CD14-positive monocyte (primary cell): ENCODE results near the gene TRIM36. TPM values are rescaled to one million over a fixed set of nuclear protein-coding genes. Genes with fewer than 3 reads are reported as not detected.

Experiments
- DNase-seq, 3 donors: peaks; one replicate each; pipeline ENCODE4 v3.0.0-alpha.2; 2011 to 2022
- H2AFZ ChIP-seq: 2 replicates; pipeline ENCODE4 v1.6.0; 2012; ENCODE audit warnings: mild to moderate bottlenecking, low read depth, low read length, inconsistent platforms; ENCODE audit not compliant: insufficient read depth, poor library complexity, severe bottlenecking
- H3K27ac ChIP-seq, 2 donors: 1 replicate in 1 of 2; 2 replicates in 1 of 2; pipeline ENCODE4 v1.5.1; 2012 to 2013; ENCODE audit warnings: low read length in 2 of 2, control low read depth in 1 of 2, inconsistent platforms in 1 of 2, low read depth in 1 of 2, mild to moderate bottlenecking in 1 of 2
- H3K27me3 ChIP-seq, 2 donors: one replicate each; pipeline versions ENCODE4 v1.6.0 to v1.6.1; 2011 to 2013; ENCODE audit warnings: low read length in 2 of 2; ENCODE audit not compliant: control insufficient read depth in 2 of 2, insufficient read depth in 2 of 2
- H3K36me3 ChIP-seq, 2 donors: replicated peaks in 1 of 2; 1 replicate in 1 of 2; 2 replicates in 1 of 2; pipeline versions ENCODE4 v1.5.1 to v1.6.1; 2012 to 2013; ENCODE audit warnings: low read length in 2 of 2, control low read depth in 1 of 2, inconsistent platforms in 1 of 2, mild to moderate bottlenecking in 1 of 2; ENCODE audit not compliant: insufficient read depth in 2 of 2, control insufficient read depth in 1 of 2
- H3K4me1 ChIP-seq, 2 donors: 1 replicate in 1 of 2; 2 replicates in 1 of 2; pipeline versions ENCODE4 v1.5.1 to v1.6.1; 2012 to 2013; ENCODE audit warnings: low read length in 2 of 2, control low read depth in 1 of 2, inconsistent platforms in 1 of 2, mild to moderate bottlenecking in 1 of 2, moderate library complexity in 1 of 2; ENCODE audit not compliant: insufficient read depth in 2 of 2, control insufficient read depth in 1 of 2
- H3K4me2 ChIP-seq: replicated peaks from 2 replicates; pipeline ENCODE3; 2012; ENCODE audit warnings: low read length, moderate library complexity, mild to moderate bottlenecking; ENCODE audit not compliant: poor library complexity, severe bottlenecking; ENCODE audit errors: extremely low read depth
- H3K4me3 ChIP-seq, 3 experiments: fragments of 200-600 bp in 1 of 3; sonication (generic) in 1 of 3; replicated peaks in 1 of 3; 1 replicate in 2 of 3; 2 replicates in 1 of 3; pipeline ENCODE4 v1.5.1; 2011 to 2013; ENCODE audit warnings: low read length in 3 of 3, mild to moderate bottlenecking in 3 of 3, control low read depth in 2 of 3, low read depth in 2 of 3, inconsistent platforms in 1 of 3, moderate library complexity in 1 of 3
- H3K79me2 ChIP-seq: 2 replicates; pipeline ENCODE4 v1.6.0; 2012; ENCODE audit warnings: mild to moderate bottlenecking, control low read depth, inconsistent platforms, low read length, moderate library complexity; ENCODE audit not compliant: insufficient read depth
- H3K9ac ChIP-seq: 2 replicates; pipeline ENCODE4 v1.6.0; 2017; ENCODE audit warnings: low read length, mild to moderate bottlenecking; ENCODE audit not compliant: insufficient read depth, poor library complexity, severe bottlenecking
- H3K9me3 ChIP-seq, 2 donors: replicated peaks in 1 of 2; 1 replicate in 1 of 2; 2 replicates in 1 of 2; pipeline versions ENCODE4 v1.5.1 to v1.6.1; 2012 to 2013; ENCODE audit warnings: low read length in 2 of 2, control low read depth in 1 of 2; ENCODE audit not compliant: control insufficient read depth in 1 of 2, insufficient read depth in 1 of 2
- H4K20me1 ChIP-seq: 2 replicates; pipeline ENCODE4 v1.6.0; 2012; ENCODE audit warnings: mild to moderate bottlenecking, low read length, control low read depth, moderate library complexity; ENCODE audit not compliant: insufficient read depth
- H3K27ac Mint-ChIP-seq, 7 donors: one replicate each; pipeline ENCODE4 v1.8.0; 2020; ENCODE audit warnings: mild to moderate bottlenecking in 7 of 7, mixed read lengths in 7 of 7, moderate library complexity in 6 of 7, inconsistent platforms in 2 of 7
- H3K27me3 Mint-ChIP-seq, 3 donors: one replicate each; pipeline ENCODE4 v1.8.0; 2021 to 2022; ENCODE audit warnings: low read depth in 3 of 3, mild to moderate bottlenecking in 3 of 3, mixed read lengths in 3 of 3, moderate library complexity in 3 of 3, inconsistent platforms in 1 of 3
- H3K36me3 Mint-ChIP-seq, 2 donors: one replicate each; pipeline ENCODE4 v1.8.0; 2020; ENCODE audit warnings: mixed read lengths in 2 of 2, inconsistent platforms in 1 of 2, mild to moderate bottlenecking in 1 of 2
- H3K4me1 Mint-ChIP-seq: one replicate; pipeline ENCODE4 v1.8.0; 2020; ENCODE audit warnings: mild to moderate bottlenecking, mixed read lengths
- H3K4me3 Mint-ChIP-seq, 2 donors: one replicate each; pipeline ENCODE4 v1.8.0; 2020; ENCODE audit warnings: mild to moderate bottlenecking in 2 of 2, mixed read lengths in 2 of 2, moderate library complexity in 1 of 2
- H3K9me3 Mint-ChIP-seq, 7 donors: one replicate each; pipeline ENCODE4 v1.8.0; 2020 to 2022; ENCODE audit warnings: mixed read lengths in 7 of 7, mild to moderate bottlenecking in 6 of 7, moderate library complexity in 6 of 7, inconsistent platforms in 2 of 7
- CTCF ChIP-seq: fragments of 200-600 bp; IDR thresholded peaks from one replicate; pipeline ENCODE4 v1.8.0; 2022; ENCODE audit warnings: antibody characterized with exemption, mild to moderate bottlenecking
- WGBS: methylation state at CpG from one replicate; pipeline ENCODE4 v1.1.5; 2013; ENCODE audit warnings: missing lambda C conversion rate; ENCODE audit not compliant: insufficient coverage; 5-methylcytosine and 5-hydroxymethylcytosine counted together
- intact Hi-C, 2 donors: fragments of 100-400 bp; cut with micrococcal nuclease; formaldehyde crosslinking; loops; one replicate each; pipeline versions ENCODE4 v1.15.0 to v1.15.1; 2023
- polyA plus RNA-seq, 3 donors: library from polyadenylated mRNA; depleted of rRNA in 1 of 3; unstranded in 2 of 3; stranded (reverse) in 1 of 3; fragments of 300-500 nt in 2 of 3; fragments of >200 nt in 1 of 3; fragmentation: Illumina TruSeq in 2 of 3; gene quantifications; 1 replicate in 2 of 3; 2 replicates in 1 of 3; pipeline ENCODE4 v1.2.3, GENCODE V29; 2012 to 2021

The TRIM36 gene
- polyA plus RNA-seq, 3 donors, result 1.7 to 2.3 (median 1.9) TPM

GRCh38 chr5:115109356-115109755 is 60.4 kb downstream of the TRIM36 start:
- H3K27ac ChIP-seq, result no peak overlapping the region
- H4K20me1 ChIP-seq, result no peaks in the 10 kb centered on the region
- H3K79me2 ChIP-seq, result no peaks in the 10 kb centered on the region
- intact Hi-C loops, result no loop called here
- H3K36me3 ChIP-seq, result no peaks in the 10 kb centered on the region
- no peak for DNase-seq
- H3K4me3 ChIP-seq, result no peak overlapping the region
- Mint-ChIP-seq H3K36me3 (no peaks in the 10 kb centered on the region), H3K9me3 (peaks cover 0 to 2% (median 0%) of the 10 kb centered on the region in 7 donors), H3K4me1 (no peaks in the 10 kb centered on the region), H3K27me3 (peaks cover 6 to 25% (median 9%) of the 10 kb centered on the region in 3 donors), H3K4me3 (no peak overlapping the region), H3K27ac (no peak overlapping the region)
- WGBS, result 82% methylated on average over 2 of the region's 5 CpGs
- no peak overlapping the region for H3K4me2 ChIP-seq
- H3K9me3 ChIP-seq, result no peaks in the 10 kb centered on the region
- no peak for TF ChIP-seq CTCF
- H3K4me1 ChIP-seq, result no peaks in the 10 kb centered on the region
- H3K27me3 ChIP-seq, result peaks cover 0 to 5% of the 10 kb centered on the region in 2 donors
- no peak overlapping the region for H3K9ac ChIP-seq
- H2AFZ ChIP-seq, result no peak overlapping the region

DNA sequence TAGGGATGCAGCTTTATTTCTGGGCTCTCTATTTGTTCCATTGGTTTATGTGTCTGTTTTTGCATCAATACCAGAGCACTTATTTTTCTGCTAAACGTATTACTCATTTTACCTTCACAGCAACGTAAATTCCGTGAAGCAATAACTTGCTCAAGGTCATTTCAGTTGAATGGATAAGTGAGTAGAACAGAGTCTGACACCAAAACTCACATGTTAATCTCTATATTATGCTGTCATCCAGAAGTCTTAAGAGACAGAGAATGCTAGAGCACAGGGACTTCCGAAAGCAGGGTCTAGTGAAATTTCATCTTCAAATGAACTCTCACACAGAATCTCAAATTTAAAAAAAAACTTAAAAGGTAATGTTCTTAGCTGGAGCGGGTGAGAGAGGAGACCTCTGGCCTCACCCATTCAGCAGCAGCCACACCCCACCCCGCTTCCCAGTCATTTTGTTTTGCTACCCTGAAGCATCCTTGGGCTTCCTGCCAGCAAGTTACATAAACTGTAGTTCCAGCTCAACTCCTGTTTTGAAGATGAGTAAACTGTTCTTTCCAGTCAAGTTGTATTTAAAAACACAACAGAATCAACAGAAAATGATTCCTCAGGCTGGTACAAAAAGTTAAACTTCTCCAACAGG is 69.3 kb downstream of the TRIM36 start:
- Mint-ChIP-seq H3K9me3 (peaks cover 0 to 3% (median 0%) of the 10 kb centered on the region in 7 donors), H3K27ac (no peak overlapping the region), H3K27me3 (peaks cover 3 to 12% (median 7%) of the 10 kb centered on the region in 3 donors), H3K4me3 (no peak overlapping the region), H3K4me1 (no peaks in the 10 kb centered on the region), H3K36me3 (no peaks in the 10 kb centered on the region)
- Histone ChIP-seq H3K4me3 (no peak overlapping the region), H3K79me2 (no peaks in the 10 kb centered on the region), H3K4me2 (no peak overlapping the region), H4K20me1 (no peaks in the 10 kb centered on the region), H3K36me3 (no peaks in the 10 kb centered on the region), H2AFZ (no peak overlapping the region), H3K27ac (no peak overlapping the region), H3K27me3 (peaks cover 0 to 3% of the 10 kb centered on the region in 2 donors), H3K9ac (no peak overlapping the region), H3K4me1 (no peaks in the 10 kb centered on the region), H3K9me3 (no peaks in the 10 kb centered on the region)
- no peak for TF ChIP-seq CTCF
- WGBS, result no CpG with 5 or more reads among the region's 6 CpGs
- no peak for DNase-seq
- intact Hi-C loops, result loop anchor here in 1 of 2 donors (5.0 kb wide), 1 partner anchor 147 kb away; no protein-coding TSS in a partner anchor
